WTC11 (cell line): ENCODE measurements around the gene CBX2. TPM values are rescaled to one million over a fixed set of nuclear protein-coding genes. Genes with fewer than 3 reads are reported as not detected.

Experiments used
- ATAC-seq: fragments of 200-7000 bp; cut with Tn5 transposase; 2 replicates; pipeline ENCODE4 v1.10.0; 2021; ENCODE audit warnings: mild to moderate bottlenecking, moderate library complexity
- CTCF ChIA-PET: fragments of 300-600 bp; sonication (Branson Sonifier 250); formaldehyde crosslinking; loops from one replicate; lab custom pipeline; 2021; ENCODE audit warnings: antibody characterized with exemption; lab: Charles Lee
- POLR2A ChIA-PET: fragments of 350-600 bp; sonication (Branson Sonifier 250); formaldehyde crosslinking; loops from one replicate; lab custom pipeline; 2021; ENCODE audit warnings: antibody characterized with exemption; lab: Charles Lee
- DNase-seq: peaks from one replicate; pipeline ENCODE4 v3.0.0; 2021; ENCODE audit warnings: low spot score
- H3K27ac Mint-ChIP-seq: 2 replicates; pipeline ENCODE4 v1.8.0; 2021; ENCODE audit warnings: mixed read lengths
- H3K27me3 Mint-ChIP-seq: 2 replicates; pipeline ENCODE4 v1.8.0; 2021; ENCODE audit warnings: low read depth, mild to moderate bottlenecking, moderate library complexity, mixed read lengths
- H3K36me3 Mint-ChIP-seq: 2 replicates; pipeline ENCODE4 v1.8.0; 2021; ENCODE audit warnings: mixed read lengths
- H3K4me1 Mint-ChIP-seq: 2 replicates; pipeline ENCODE4 v1.8.0; 2022; ENCODE audit warnings: mixed read lengths
- H3K4me3 Mint-ChIP-seq: 2 replicates; pipeline ENCODE4 v1.8.0; 2021; ENCODE audit warnings: mild to moderate bottlenecking, moderate library complexity, mixed read lengths
- H3K9me3 Mint-ChIP-seq: 2 replicates; pipeline ENCODE4 v1.8.0; 2021; ENCODE audit warnings: mixed read lengths
- ATF3 ChIP-seq: sonication (generic); formaldehyde crosslinking; conservative IDR thresholded peaks from 2 replicates; pipeline ENCODE4 v1.8.1; 2022; ENCODE audit warnings: mild to moderate bottlenecking, missing genetic modification reagents
- CREB1 ChIP-seq: sonication (generic); formaldehyde crosslinking; IDR thresholded peaks from 2 replicates; pipeline ENCODE4 v1.8.0; 2023; ENCODE audit warnings: mild to moderate bottlenecking, missing genetic modification reagents
- EMX1 ChIP-seq: fragments of 250-450 bp; sonication (Bioruptor Pico); IDR thresholded peaks from 2 replicates; pipeline ENCODE4 v1.8.0; 2021; ENCODE audit warnings: mild to moderate bottlenecking
- ERG ChIP-seq: fragments of 250-450 bp; sonication (Bioruptor Pico); IDR thresholded peaks from 2 replicates; pipeline ENCODE4 v1.8.0; 2021; ENCODE audit warnings: mild to moderate bottlenecking
- ETV6 ChIP-seq: sonication (generic); formaldehyde crosslinking; IDR thresholded peaks from 2 replicates; pipeline ENCODE4 v1.8.1; 2022; ENCODE audit warnings: mild to moderate bottlenecking, missing genetic modification reagents
- FOXK1 ChIP-seq: sonication (generic); formaldehyde crosslinking; IDR thresholded peaks from 2 replicates; pipeline ENCODE4 v1.8.0; 2022; ENCODE audit warnings: mild to moderate bottlenecking, moderate library complexity, missing genetic modification reagents
- FOXP1 ChIP-seq: sonication (generic); formaldehyde crosslinking; IDR thresholded peaks from 2 replicates; pipeline ENCODE4 v1.8.0; 2022; ENCODE audit warnings: missing genetic modification reagents, mild to moderate bottlenecking, moderate library complexity, borderline replicate concordance
- FOXP4 ChIP-seq: sonication (generic); formaldehyde crosslinking; IDR thresholded peaks from 2 replicates; pipeline ENCODE4 v1.8.0; 2022; ENCODE audit warnings: mild to moderate bottlenecking, missing genetic modification reagents
- HMGA2 ChIP-seq: fragments of 250-450 bp; sonication (Bioruptor Pico); IDR thresholded peaks from 2 replicates; pipeline ENCODE4 v1.4.0; 2021; ENCODE audit warnings: mild to moderate bottlenecking, moderate library complexity
- NR1H2 ChIP-seq: sonication (generic); formaldehyde crosslinking; IDR thresholded peaks from 2 replicates; pipeline ENCODE4 v1.9.0; 2021; ENCODE audit warnings: mild to moderate bottlenecking, moderate library complexity, missing genetic modification reagents
- SMAD3 ChIP-seq: sonication (generic); formaldehyde crosslinking; IDR thresholded peaks from 2 replicates; pipeline ENCODE4 v1.8.0; 2022; ENCODE audit warnings: missing genetic modification reagents, mild to moderate bottlenecking, borderline replicate concordance
- SMAD4 ChIP-seq: sonication (generic); formaldehyde crosslinking; IDR thresholded peaks from 2 replicates; pipeline ENCODE4 v1.8.0; 2022; ENCODE audit warnings: mild to moderate bottlenecking, missing genetic modification reagents
- ZBTB43 ChIP-seq: sonication (generic); formaldehyde crosslinking; IDR thresholded peaks from 2 replicates; pipeline ENCODE4 v1.8.1; 2023; ENCODE audit warnings: mild to moderate bottlenecking, missing genetic modification reagents
- ZNF219 ChIP-seq: sonication (generic); formaldehyde crosslinking; IDR thresholded peaks from 2 replicates; pipeline ENCODE4 v1.8.0; 2023; ENCODE audit warnings: missing genetic modification reagents, mild to moderate bottlenecking, borderline replicate concordance
- ZNF232 ChIP-seq: sonication (generic); formaldehyde crosslinking; IDR thresholded peaks from 2 replicates; pipeline ENCODE4 v1.8.0; 2022; ENCODE audit warnings: mild to moderate bottlenecking, missing genetic modification reagents
- ZNF263 ChIP-seq: sonication (generic); formaldehyde crosslinking; IDR thresholded peaks from 2 replicates; pipeline ENCODE4 v1.8.1; 2022; ENCODE audit warnings: low read depth, mild to moderate bottlenecking, moderate library complexity, missing genetic modification reagents
- ZNF532 ChIP-seq: fragments of 250-450 bp; sonication (Bioruptor Pico); IDR thresholded peaks from 2 replicates; pipeline ENCODE4 v1.9.0; 2021; ENCODE audit warnings: mild to moderate bottlenecking, borderline replicate concordance
- total RNA-seq: library from RNA; stranded (reverse); gene quantifications from 3 replicates; pipeline ENCODE4 v1.2.3, GENCODE V29; 2021

CBX2 gene
- total RNA-seq, 1 experiment from 2014 or later = 85.5 TPM

- TF ChIP-seq ZBTB43 (0 out of 2 replicates have a peak, but pooled peaks have one; percentile 62), FOXK1 (peak; percentile 48; the same call in 1 of the 2 replicates), CREB1 (peak; percentile 72; the same call in 1 of the 2 replicates), SMAD3 (CRISPR knock-in tag) (0 out of 2 replicates have a peak, but pooled peaks have one; percentile 41), FOXP1 (CRISPR knock-in tag) (peak; percentile 89; the same call in 1 of the 2 replicates), FOXP4 (peak; percentile 65; the same call in 1 of the 2 replicates), ATF3 (CRISPR knock-in tag) (no peak)
Measured at GRCh38 chr17:79798299-79799173, 20.6 kb downstream of the CBX2 start (continued).

- CTCF ChIA-PET = interaction anchor here (2.2 to 9.2 kb wide), 7 partner anchors 9 to 176 kb away, joined by 7 to 119 read pairs (median 22); partner anchors contain the start of gene CBX4
- POLR2A ChIA-PET = interaction anchor here (1.0 to 2.7 kb wide), 2 partner anchors 9 to 37 kb away, joined by 3 to 7 read pairs; no protein-coding TSS in a partner anchor
- ATAC-seq (no peak), DNase-seq (peak; percentile 34)
- H3K27me3 Mint-ChIP-seq = peaks cover 94% of the 10 kb centered on the region
- no peak for TF ChIP-seq ETV6 (CRISPR knock-in tag)
- no peak for TF ChIP-seq ZNF263 (CRISPR knock-in tag)
- no peak for TF ChIP-seq ERG
- TF ChIP-seq ZNF532 = no peak
- TF ChIP-seq ZNF232 (CRISPR knock-in tag) = no peak
- TF ChIP-seq SMAD4 (CRISPR knock-in tag) = no peak
- TF ChIP-seq ZNF219 (CRISPR knock-in tag) = no peak
- no peak for TF ChIP-seq ATF3 (CRISPR knock-in tag)
- no peak for TF ChIP-seq NR1H2 (CRISPR knock-in tag)
- TF ChIP-seq EMX1 (CRISPR knock-in tag) = no peak
- TF ChIP-seq HMGA2 (CRISPR knock-in tag) = no peak
- H3K9me3 Mint-ChIP-seq = no peaks in the 10 kb centered on the region
- H3K27ac Mint-ChIP-seq = no peak overlapping the region
- no peak overlapping the region; the same call in 1 of the 2 replicates for H3K4me3 Mint-ChIP-seq
- H3K36me3 Mint-ChIP-seq = no peaks in the 10 kb centered on the region
- peaks cover 50% of the 10 kb centered on the region for H3K4me1 Mint-ChIP-seq
Measured at GRCh38 chr17:79799174-79799537, 21.2 kb downstream of the CBX2 start.
